Tibial artery (tissue), 4 donors: ENCODE data around the gene SULT1C4.

Experiments used
- DNase-seq, 2 donors: peaks; one replicate each; pipeline ENCODE4 v3.0.0-alpha.2; 2019
- H3K27ac ChIP-seq, 2 donors: fragments of 200-600 bp; sonication (generic) in 1 of 2; 1 replicate in 1 of 2; 2 replicates in 1 of 2; pipeline ENCODE4 v1.5.1; 2018 to 2019; ENCODE audit warnings: mild to moderate bottlenecking in 1 of 2
- H3K27me3 ChIP-seq, 2 donors: fragments of 200-600 bp; sonication (generic) in 1 of 2; one replicate each; pipeline versions ENCODE4 v1.5.1 to v1.6.0; 2016 to 2019
- H3K36me3 ChIP-seq, 3 donors: fragments of 200-600 bp; sonication (generic) in 2 of 3; one replicate each; pipeline ENCODE4 v1.5.1; 2016 to 2019; ENCODE audit warnings: mild to moderate bottlenecking in 2 of 3
- H3K4me1 ChIP-seq, 4 donors: fragments of 200-600 bp; sonication (generic) in 2 of 4; 1 replicate in 3 of 4; 2 replicates in 1 of 4; pipeline ENCODE4 v1.5.1; 2016 to 2019
- H3K4me3 ChIP-seq, 2 donors: fragments of 200-600 bp; sonication (generic) in 1 of 2; 1 replicate in 1 of 2; 2 replicates in 1 of 2; pipeline ENCODE4 v1.5.1; 2018 to 2019; ENCODE audit warnings: mild to moderate bottlenecking in 2 of 2
- H3K9me3 ChIP-seq, 3 donors: fragments of 200-600 bp; sonication (generic) in 1 of 3; one replicate each; pipeline ENCODE4 v1.5.1; 2016 to 2019
- CTCF ChIP-seq, 2 experiments: fragments of 200-600 bp in 1 of 2; fragments of 450-650 bp in 1 of 2; IDR thresholded peaks; one replicate each; pipeline ENCODE4 v1.5.1; 2017 to 2019; ENCODE audit warnings: antibody characterized with exemption in 2 of 2, mild to moderate bottlenecking in 1 of 2, moderate library complexity in 1 of 2
- intact Hi-C: fragments of 100-400 bp; cut with DNase I; formaldehyde crosslinking; loops from one replicate; pipeline ENCODE4 v1.15.0; 2023; ENCODE audit warnings: low total_unique reads

SULT1C4 gene

GRCh38 chr2:108364676-108365297 is 13.0 kb upstream of the SULT1C4 start:
- no peaks in the 10 kb centered on the region for H3K4me1 ChIP-seq
- H3K4me3 ChIP-seq: no peak overlapping the region
- DNase-seq: no peak
- peaks cover 0 to 7% (median 0%) of the 10 kb centered on the region in 3 donors for H3K9me3 ChIP-seq
- intact Hi-C loops: no loop called here
- no peaks in the 10 kb centered on the region for H3K36me3 ChIP-seq
- no peak for TF ChIP-seq CTCF (IDR thresholded peaks at IDR 0.05)
- H3K27me3 ChIP-seq: no peaks in the 10 kb centered on the region
- no peak overlapping the region for H3K27ac ChIP-seq

GRCh38 chr2:108365656-108366055 is 12.1 kb upstream of the SULT1C4 start:
- Histone ChIP-seq H3K27ac (no peak overlapping the region), H3K4me1 (no peaks in the 10 kb centered on the region), H3K36me3 (no peaks in the 10 kb centered on the region), H3K27me3 (no peaks in the 10 kb centered on the region), H3K4me3 (no peak overlapping the region), H3K9me3 (peaks cover 0 to 7% (median 0%) of the 10 kb centered on the region in 3 donors)
- TF ChIP-seq CTCF (IDR thresholded peaks at IDR 0.05): no peak
- intact Hi-C loops: no loop called here
- no peak for DNase-seq

- peaks cover 0 to 7% (median 0%) of the 10 kb centered on the region in 3 donors for H3K9me3 ChIP-seq
- no peak overlapping the region for H3K27ac ChIP-seq
- no peaks in the 10 kb centered on the region for H3K27me3 ChIP-seq
- DNase-seq: no peak
- TF ChIP-seq CTCF (IDR thresholded peaks at IDR 0.05): no peak
- intact Hi-C loops: no loop called here
- no peaks in the 10 kb centered on the region for H3K36me3 ChIP-seq
- H3K4me1 ChIP-seq: no peaks in the 10 kb centered on the region
- H3K4me3 ChIP-seq: no peak overlapping the region
Observed at GRCh38 chr2:108367014-108367413, 10.7 kb upstream of the SULT1C4 start.

GRCh38 chr2:108367561-108368175 is 10.1 kb upstream of the SULT1C4 start:
- no peak for DNase-seq
- no peak for TF ChIP-seq CTCF (IDR thresholded peaks at IDR 0.05)

GRCh38 chr2:108369153-108369552 is 8.6 kb upstream of the SULT1C4 start:
- no peak overlapping the region for H3K27ac ChIP-seq
- TF ChIP-seq CTCF (IDR thresholded peaks at IDR 0.05): no peak
- intact Hi-C loops: no loop called here
- H3K4me3 ChIP-seq: no peak overlapping the region
- H3K36me3 ChIP-seq: no peaks in the 10 kb centered on the region
- no peak for DNase-seq
- no peaks in the 10 kb centered on the region for H3K4me1 ChIP-seq
- peaks cover 0 to 7% (median 0%) of the 10 kb centered on the region in 3 donors for H3K9me3 ChIP-seq
- no peaks in the 10 kb centered on the region for H3K27me3 ChIP-seq

More at GRCh38 chr2:108367561-108368175, 10.1 kb upstream of the SULT1C4 start:
- intact Hi-C loops: no loop called here
- no peaks in the 10 kb centered on the region for H3K27me3 ChIP-seq
- no peak overlapping the region for H3K27ac ChIP-seq
- H3K36me3 ChIP-seq: no peaks in the 10 kb centered on the region
- H3K4me3 ChIP-seq: no peak overlapping the region
- H3K4me1 ChIP-seq: no peaks in the 10 kb centered on the region
- H3K9me3 ChIP-seq: peaks cover 0 to 7% (median 0%) of the 10 kb centered on the region in 3 donors
